Liver (tissue), 9 donors: ENCODE measurements around the gene RPL10A. TPM values are rescaled to one million over a fixed set of nuclear protein-coding genes. Genes with fewer than 3 reads are reported as not detected.

Experiments used
- DNase-seq: peaks from one replicate; pipeline ENCODE4 v3.0.0-alpha.2; 2017; ENCODE audit warnings: low spot score
- H3K27ac ChIP-seq, 2 donors: one replicate each; pipeline ENCODE4 v1.7.0; 2013; ENCODE audit warnings: inconsistent platforms in 2 of 2, low read length in 2 of 2, control low read depth in 1 of 2, low read depth in 1 of 2, mild to moderate bottlenecking in 1 of 2
- H3K27me3 ChIP-seq, 4 donors: one replicate each; pipeline versions ENCODE4 v1.6.1 to v1.7.0; 2013; ENCODE audit warnings: low read length in 3 of 4, inconsistent platforms in 1 of 4, mild to moderate bottlenecking in 1 of 4, moderate library complexity in 1 of 4; ENCODE audit not compliant: control insufficient read depth in 4 of 4, insufficient read depth in 4 of 4
- H3K36me3 ChIP-seq, 4 donors: one replicate each; pipeline versions ENCODE4 v1.6.1 to v1.7.0; 2013; ENCODE audit warnings: low read length in 3 of 4, mild to moderate bottlenecking in 3 of 4, low read depth in 1 of 4, moderate library complexity in 1 of 4; ENCODE audit not compliant: control insufficient read depth in 4 of 4, insufficient read depth in 3 of 4
- H3K4me1 ChIP-seq, 4 donors: one replicate each; pipeline versions ENCODE4 v1.6.1 to v1.7.0; 2013; ENCODE audit warnings: low read length in 3 of 4, mild to moderate bottlenecking in 3 of 4, moderate library complexity in 1 of 4; ENCODE audit not compliant: control insufficient read depth in 4 of 4, insufficient read depth in 4 of 4
- H3K4me3 ChIP-seq, 3 donors: one replicate each; pipeline versions ENCODE4 v1.6.1 to v1.7.0; 2013; ENCODE audit warnings: low read length in 3 of 3, control low read depth in 1 of 3, low read depth in 1 of 3, mild to moderate bottlenecking in 1 of 3
- H3K9ac ChIP-seq, 2 donors: one replicate each; pipeline ENCODE4 v1.7.0; 2013; ENCODE audit warnings: low read length in 2 of 2, mild to moderate bottlenecking in 2 of 2, moderate library complexity in 2 of 2, control low read depth in 1 of 2, low read depth in 1 of 2
- H3K9me3 ChIP-seq, 4 donors: one replicate each; pipeline versions ENCODE4 v1.6.1 to v1.7.0; 2013; ENCODE audit warnings: low read length in 3 of 4; ENCODE audit not compliant: control insufficient read depth in 4 of 4
- ATF3 ChIP-seq: IDR thresholded peaks from 2 replicates; pipeline ENCODE4 v1.6.1; 2016; ENCODE audit warnings: antibody characterized with exemption
- EGR1 ChIP-seq, 2 donors: IDR thresholded peaks; 2 replicates each; pipeline ENCODE4 v1.6.1; 2016 to 2018; ENCODE audit warnings: antibody characterized with exemption in 2 of 2, low read depth in 2 of 2
- FOXA1 ChIP-seq: IDR thresholded peaks from 2 replicates; pipeline ENCODE4 v1.6.1; 2016; ENCODE audit warnings: antibody characterized with exemption
- FOXA2 ChIP-seq: IDR thresholded peaks from 2 replicates; pipeline ENCODE4 v1.6.1; 2016; ENCODE audit warnings: antibody characterized with exemption
- GABPA ChIP-seq, 2 donors: IDR thresholded peaks in 1 of 2; conservative IDR thresholded peaks in 1 of 2; 2 replicates each; pipeline ENCODE4 v1.6.1; 2016; ENCODE audit warnings: antibody characterized with exemption in 2 of 2, mild to moderate bottlenecking in 1 of 2, moderate library complexity in 1 of 2
- HNF4A ChIP-seq, 2 donors: conservative IDR thresholded peaks; 2 replicates each; pipeline ENCODE4 v1.6.1; 2016; ENCODE audit warnings: antibody characterized with exemption in 2 of 2, mild to moderate bottlenecking in 2 of 2
- HNF4G ChIP-seq: IDR thresholded peaks from 2 replicates; pipeline ENCODE4 v1.6.1; 2016; ENCODE audit warnings: antibody characterized with exemption
- JUND ChIP-seq, 2 donors: IDR thresholded peaks; 2 replicates each; pipeline ENCODE4 v1.6.1; 2016; ENCODE audit warnings: antibody characterized with exemption in 2 of 2
- MAX ChIP-seq: IDR thresholded peaks from 2 replicates; pipeline ENCODE4 v1.6.1; 2016; ENCODE audit warnings: antibody characterized with exemption
- NR2F2 ChIP-seq: IDR thresholded peaks from 2 replicates; pipeline ENCODE4 v1.6.1; 2016; ENCODE audit warnings: antibody characterized with exemption
- RAD21 ChIP-seq, 2 donors: IDR thresholded peaks; 2 replicates each; pipeline ENCODE4 v1.6.1; 2016; ENCODE audit warnings: antibody characterized with exemption in 2 of 2, mild to moderate bottlenecking in 2 of 2
- REST ChIP-seq: IDR thresholded peaks from 2 replicates; pipeline ENCODE4 v1.6.1; 2016; ENCODE audit warnings: antibody characterized with exemption, mild to moderate bottlenecking
- RXRA ChIP-seq, 2 donors: IDR thresholded peaks; 2 replicates each; pipeline ENCODE4 v1.6.1; 2017 to 2018; ENCODE audit warnings: antibody characterized with exemption in 2 of 2, mild to moderate bottlenecking in 1 of 2
- SP1 ChIP-seq: IDR thresholded peaks from 2 replicates; pipeline ENCODE4 v1.6.1; 2018; ENCODE audit warnings: antibody characterized with exemption, mild to moderate bottlenecking
- TAF1 ChIP-seq: conservative IDR thresholded peaks from 2 replicates; pipeline ENCODE4 v1.6.1; 2016; ENCODE audit warnings: antibody characterized with exemption, mild to moderate bottlenecking
- YY1 ChIP-seq: IDR thresholded peaks from 2 replicates; pipeline ENCODE4 v1.6.1; 2016; ENCODE audit warnings: antibody characterized with exemption, mild to moderate bottlenecking
- WGBS: extraction: QIAGEN DNeasy Blood & Tissue Kit; methylation state at CpG from one replicate; pipeline ENCODE4 v1.1.7; 2013; 5-methylcytosine and 5-hydroxymethylcytosine counted together
- polyA plus RNA-seq, 2 donors: library from polyadenylated mRNA; stranded (reverse) in 1 of 2; unstranded in 1 of 2; fragments of 200-250 nt in 1 of 2; fragments of >200 nt in 1 of 2; fragmentation: Nextera tagmentation in 1 of 2; extraction: Ambion mirVana in 1 of 2; gene quantifications; one replicate each; pipeline versions ENCODE4 v1.2.1 to v1.2.3, GENCODE V29; 2013 to 2015
- total RNA-seq, 2 donors: library from RNA; depleted of rRNA; stranded (reverse); fragments of >200 nt; gene quantifications; one replicate each; pipeline ENCODE4 v1.2.3, GENCODE V29; 2014
- TF ChIP-seq, protein P1 (sequence below): fragments of 150-350 bp; IDR thresholded peaks from 2 replicates; pipeline ENCODE4 v1.5.1; 2017; ENCODE audit warnings: improper control_type of control experiment, low read depth, low read length; ENCODE audit not compliant: missing input control
- TF ChIP-seq, protein P2 (sequence below): IDR thresholded peaks from 2 replicates; pipeline ENCODE4 v1.6.1; 2016; ENCODE audit warnings: antibody characterized with exemption
- donor health status: healthy.
- donor health status: healthy.
- donor health status: healthy.
- donor health status: healthy.
- donor health status: healthy.

RPL10A gene
- total and polyA plus RNA-seq, 4 donors: 213 to 1,235 (median 528) TPM

GRCh38 chr6:35426074-35426473 lies 42.1 kb upstream of the RPL10A start:
- 77% methylated on average over 8 of the region's 8 CpGs for WGBS
- no peak for DNase-seq

More at GRCh38 chr6:35426074-35426473, 42.1 kb upstream of the RPL10A start:
- Histone ChIP-seq H3K9me3 (peaks cover 0 to 2% (median 0%) of the 10 kb centered on the region in 4 donors), H3K4me1 (peaks cover 5 to 16% (median 10%) of the 10 kb centered on the region in 4 donors), H3K27me3 (no peaks in the 10 kb centered on the region), H3K9ac (no peak overlapping the region), H3K27ac (no peak overlapping the region), H3K4me3 (no peak overlapping the region), H3K36me3 (peaks cover 6 to 19% (median 13%) of the 10 kb centered on the region in 4 donors)
- TF ChIP-seq, protein P1, sequence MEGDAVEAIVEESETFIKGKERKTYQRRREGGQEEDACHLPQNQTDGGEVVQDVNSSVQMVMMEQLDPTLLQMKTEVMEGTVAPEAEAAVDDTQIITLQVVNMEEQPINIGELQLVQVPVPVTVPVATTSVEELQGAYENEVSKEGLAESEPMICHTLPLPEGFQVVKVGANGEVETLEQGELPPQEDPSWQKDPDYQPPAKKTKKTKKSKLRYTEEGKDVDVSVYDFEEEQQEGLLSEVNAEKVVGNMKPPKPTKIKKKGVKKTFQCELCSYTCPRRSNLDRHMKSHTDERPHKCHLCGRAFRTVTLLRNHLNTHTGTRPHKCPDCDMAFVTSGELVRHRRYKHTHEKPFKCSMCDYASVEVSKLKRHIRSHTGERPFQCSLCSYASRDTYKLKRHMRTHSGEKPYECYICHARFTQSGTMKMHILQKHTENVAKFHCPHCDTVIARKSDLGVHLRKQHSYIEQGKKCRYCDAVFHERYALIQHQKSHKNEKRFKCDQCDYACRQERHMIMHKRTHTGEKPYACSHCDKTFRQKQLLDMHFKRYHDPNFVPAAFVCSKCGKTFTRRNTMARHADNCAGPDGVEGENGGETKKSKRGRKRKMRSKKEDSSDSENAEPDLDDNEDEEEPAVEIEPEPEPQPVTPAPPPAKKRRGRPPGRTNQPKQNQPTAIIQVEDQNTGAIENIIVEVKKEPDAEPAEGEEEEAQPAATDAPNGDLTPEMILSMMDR: no peak
- no peak for TF ChIP-seq HNF4G
- no peak for TF ChIP-seq FOXA1
- no peak for TF ChIP-seq NR2F2
- no peak for TF ChIP-seq TAF1
- no peak for TF ChIP-seq EGR1 (IDR thresholded peaks at IDR 0.05; ENCODE audit: low read depth in 2 of 2)
- TF ChIP-seq FOXA2: no peak
- TF ChIP-seq YY1: no peak
- TF ChIP-seq ATF3: no peak
- no peak for TF ChIP-seq SP1
- no peak for TF ChIP-seq RAD21 (IDR thresholded peaks at IDR 0.05)
- TF ChIP-seq JUND (IDR thresholded peaks at IDR 0.05): no peak
- no peak for TF ChIP-seq REST
- no peak for TF ChIP-seq HNF4A (conservative IDR thresholded peaks at IDR 0.05)
- no peak for TF ChIP-seq GABPA (IDR thresholded peaks at IDR 0.05 in 1 of 2, conservative IDR thresholded peaks at IDR 0.05 in 1 of 2)
- TF ChIP-seq MAX: no peak
- TF ChIP-seq RXRA (IDR thresholded peaks at IDR 0.05): no peak
- TF ChIP-seq, protein P2, sequence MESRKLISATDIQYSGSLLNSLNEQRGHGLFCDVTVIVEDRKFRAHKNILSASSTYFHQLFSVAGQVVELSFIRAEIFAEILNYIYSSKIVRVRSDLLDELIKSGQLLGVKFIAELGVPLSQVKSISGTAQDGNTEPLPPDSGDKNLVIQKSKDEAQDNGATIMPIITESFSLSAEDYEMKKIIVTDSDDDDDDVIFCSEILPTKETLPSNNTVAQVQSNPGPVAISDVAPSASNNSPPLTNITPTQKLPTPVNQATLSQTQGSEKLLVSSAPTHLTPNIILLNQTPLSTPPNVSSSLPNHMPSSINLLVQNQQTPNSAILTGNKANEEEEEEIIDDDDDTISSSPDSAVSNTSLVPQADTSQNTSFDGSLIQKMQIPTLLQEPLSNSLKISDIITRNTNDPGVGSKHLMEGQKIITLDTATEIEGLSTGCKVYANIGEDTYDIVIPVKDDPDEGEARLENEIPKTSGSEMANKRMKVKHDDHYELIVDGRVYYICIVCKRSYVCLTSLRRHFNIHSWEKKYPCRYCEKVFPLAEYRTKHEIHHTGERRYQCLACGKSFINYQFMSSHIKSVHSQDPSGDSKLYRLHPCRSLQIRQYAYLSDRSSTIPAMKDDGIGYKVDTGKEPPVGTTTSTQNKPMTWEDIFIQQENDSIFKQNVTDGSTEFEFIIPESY: no peak
